H9 (cell line): ENCODE measurements around the gene POLR1D. TPM values are rescaled to one million over a fixed set of nuclear protein-coding genes. Genes with fewer than 3 reads are reported as not detected.
"Not testable (repeated sequence)": the region's sequence is repeated elsewhere in the genome, so short reads cannot be mapped to it uniquely, and the experiment has no call there.

Source experiments
- DNase-seq: peaks from one replicate; pipeline ENCODE4 v3.0.0-alpha.2; 2017
- H2AFZ ChIP-seq: one replicate; pipeline ENCODE4 v1.6.1; 2013; ENCODE audit warnings: mild to moderate bottlenecking, low read length, control low read depth, moderate library complexity
- H2AK5ac ChIP-seq: 2 replicates; pipeline ENCODE4 v1.6.1; 2013; ENCODE audit warnings: low read length, control low read depth, mixed read lengths; ENCODE audit not compliant: insufficient read length
- H2BK120ac ChIP-seq: one replicate; pipeline ENCODE4 v1.6.1; 2013; ENCODE audit warnings: low read depth, mild to moderate bottlenecking, low read length, control low read depth, inconsistent platforms; ENCODE audit not compliant: poor library complexity, severe bottlenecking
- H2BK12ac ChIP-seq: 2 replicates; pipeline ENCODE4 v1.6.1; 2013; ENCODE audit warnings: low read length, control low read depth, mixed read lengths, low read depth; ENCODE audit not compliant: insufficient read length
- H2BK15ac ChIP-seq: 2 replicates; pipeline ENCODE4 v1.6.1; 2013; ENCODE audit warnings: low read depth, low read length, control low read depth
- H2BK20ac ChIP-seq: one replicate; pipeline ENCODE4 v1.6.1; 2013; ENCODE audit warnings: low read depth, mild to moderate bottlenecking, low read length, control low read depth, inconsistent platforms; ENCODE audit not compliant: poor library complexity, severe bottlenecking
- H2BK5ac ChIP-seq: 2 replicates; pipeline ENCODE4 v1.6.1; 2013; ENCODE audit warnings: low read length, control low read depth, mixed read lengths; ENCODE audit not compliant: insufficient read length
- H3K14ac ChIP-seq: 2 replicates; pipeline ENCODE4 v1.6.1; 2013; ENCODE audit warnings: low read length, control low read depth; ENCODE audit not compliant: insufficient read depth
- H3K18ac ChIP-seq: 2 replicates; pipeline ENCODE4 v1.6.1; 2013; ENCODE audit warnings: low read depth, mild to moderate bottlenecking, mixed read lengths, low read length, control low read depth; ENCODE audit not compliant: insufficient read length
- H3K23ac ChIP-seq: 2 replicates; pipeline ENCODE4 v1.6.1; 2013; ENCODE audit warnings: low read length, control low read depth, mixed read lengths, low read depth; ENCODE audit not compliant: insufficient read length
- H3K23me2 ChIP-seq: 2 replicates; pipeline ENCODE4 v1.6.1; 2013; ENCODE audit warnings: low read depth, mild to moderate bottlenecking, mixed read lengths, low read length, control low read depth; ENCODE audit not compliant: insufficient read length, poor library complexity, severe bottlenecking
- H3K27ac ChIP-seq: 2 replicates; pipeline ENCODE4 v1.5.1; 2013; ENCODE audit warnings: low read length, control low read depth, mixed read lengths, low read depth; ENCODE audit not compliant: insufficient read length
- H3K27me3 ChIP-seq: 2 replicates; pipeline ENCODE4 v1.6.1; 2013; ENCODE audit warnings: low read length, control low read depth, inconsistent platforms; ENCODE audit not compliant: insufficient read depth
- H3K4ac ChIP-seq: 2 replicates; pipeline ENCODE4 v1.6.1; 2013; ENCODE audit warnings: low read depth, mild to moderate bottlenecking, control low read depth, inconsistent platforms, low read length, moderate library complexity
- H3K4me1 ChIP-seq: 2 replicates; pipeline ENCODE4 v1.6.1; 2013; ENCODE audit warnings: low read length, control low read depth, inconsistent platforms; ENCODE audit not compliant: insufficient read depth
- H3K4me2 ChIP-seq: 2 replicates; pipeline ENCODE4 v1.6.1; 2013; ENCODE audit warnings: low read length, control low read depth, mixed read lengths; ENCODE audit not compliant: insufficient read length, insufficient read depth
- H3K56ac ChIP-seq: 2 replicates; pipeline ENCODE4 v1.6.1; 2013; ENCODE audit warnings: low read depth, mild to moderate bottlenecking, mixed read lengths, low read length, control low read depth; ENCODE audit not compliant: insufficient read length
- H3K79me1 ChIP-seq: 2 replicates; pipeline ENCODE4 v1.6.1; 2013; ENCODE audit warnings: low read depth, mild to moderate bottlenecking, moderate library complexity, low read length, control low read depth, inconsistent platforms; ENCODE audit not compliant: insufficient read depth, poor library complexity, severe bottlenecking
- H3K79me2 ChIP-seq: 2 replicates; pipeline ENCODE4 v1.6.1; 2013; ENCODE audit warnings: low read length, control low read depth, inconsistent platforms; ENCODE audit not compliant: insufficient read depth
- H3K9ac ChIP-seq: 2 replicates; pipeline ENCODE4 v1.6.1; 2013; ENCODE audit warnings: low read length, control low read depth, mixed read lengths; ENCODE audit not compliant: insufficient read length; ENCODE audit errors: extremely low read depth
- H3K9me3 ChIP-seq: one replicate; pipeline ENCODE4 v1.6.1; 2013; ENCODE audit warnings: low read depth, low read length, inconsistent platforms; ENCODE audit not compliant: control insufficient read depth
- H3T11ph ChIP-seq: one replicate; pipeline ENCODE4 v1.6.1; 2013; ENCODE audit warnings: mild to moderate bottlenecking, low read length, control low read depth, inconsistent platforms
- H4K20me1 ChIP-seq: one replicate; pipeline ENCODE4 v1.6.1; 2013; ENCODE audit not compliant: control insufficient read depth, insufficient read length, insufficient read depth
- H4K5ac ChIP-seq: 2 replicates; pipeline ENCODE4 v1.6.1; 2013; ENCODE audit warnings: low read depth, mild to moderate bottlenecking, mixed read lengths, low read length, control low read depth; ENCODE audit not compliant: insufficient read length
- H4K8ac ChIP-seq: replicated peaks from 2 replicates; pipeline ENCODE4 v1.6.1; 2013; ENCODE audit warnings: low read length, control low read depth, mixed read lengths, low read depth; ENCODE audit not compliant: insufficient read length
- H4K91ac ChIP-seq: 2 replicates; pipeline ENCODE4 v1.6.1; 2013; ENCODE audit warnings: low read depth, mild to moderate bottlenecking, moderate library complexity, mixed read lengths, low read length, control low read depth; ENCODE audit not compliant: insufficient read length
- H3K27ac Mint-ChIP-seq, 3 experiments: 2 replicates in 2 of 3; 3 replicates in 1 of 3; pipeline ENCODE4 v1.8.0; 2020 to 2021; ENCODE audit warnings: mixed read lengths in 3 of 3, mild to moderate bottlenecking in 1 of 3, moderate library complexity in 1 of 3
- H3K27me3 Mint-ChIP-seq: 2 replicates; pipeline ENCODE4 v1.8.0; 2021; ENCODE audit warnings: low read depth, mild to moderate bottlenecking, moderate library complexity, mixed read lengths
- H3K36me3 Mint-ChIP-seq, 3 experiments: 2 replicates in 2 of 3; 3 replicates in 1 of 3; pipeline ENCODE4 v1.8.0; 2020 to 2021; ENCODE audit warnings: low read depth in 3 of 3, mixed read lengths in 3 of 3; ENCODE audit not compliant: insufficient read depth in 1 of 3
- H3K4me1 Mint-ChIP-seq, 2 experiments: 2 replicates each; pipeline ENCODE4 v1.8.0; 2020; ENCODE audit warnings: mixed read lengths in 2 of 2
- H3K4me3 Mint-ChIP-seq, 2 experiments: 2 replicates in 1 of 2; 3 replicates in 1 of 2; pipeline ENCODE4 v1.8.0; 2020 to 2021; ENCODE audit warnings: mild to moderate bottlenecking in 2 of 2, mixed read lengths in 2 of 2, moderate library complexity in 1 of 2
- H3K9me3 Mint-ChIP-seq, 2 experiments: 2 replicates in 1 of 2; 3 replicates in 1 of 2; pipeline ENCODE4 v1.8.0; 2020; ENCODE audit warnings: mild to moderate bottlenecking in 2 of 2, mixed read lengths in 2 of 2, moderate library complexity in 1 of 2
- CTCF ChIP-seq: fragments of 200-600 bp; sonication (generic); conservative IDR thresholded peaks from 3 replicates; pipeline ENCODE4 v1.8.0; 2021; ENCODE audit warnings: antibody characterized with exemption, mild to moderate bottlenecking
- WGBS: extraction: QIAGEN DNeasy Blood & Tissue Kit; methylation state at CpG from one replicate; pipeline ENCODE4 v1.1.7; 2013; ENCODE audit warnings: missing lambda C conversion rate, low lambda C conversion rate, mixed read lengths; ENCODE audit not compliant: insufficient read length; ENCODE audit errors: extremely low coverage; 5-methylcytosine and 5-hydroxymethylcytosine counted together
- total RNA-seq: library from RNA; stranded (reverse); gene quantifications from 2 replicates; pipeline ENCODE4 v1.2.1, GENCODE V29; 2021

Gene POLR1D
- total RNA-seq, 1 experiment from 2014 or later = 167 TPM

DNA sequence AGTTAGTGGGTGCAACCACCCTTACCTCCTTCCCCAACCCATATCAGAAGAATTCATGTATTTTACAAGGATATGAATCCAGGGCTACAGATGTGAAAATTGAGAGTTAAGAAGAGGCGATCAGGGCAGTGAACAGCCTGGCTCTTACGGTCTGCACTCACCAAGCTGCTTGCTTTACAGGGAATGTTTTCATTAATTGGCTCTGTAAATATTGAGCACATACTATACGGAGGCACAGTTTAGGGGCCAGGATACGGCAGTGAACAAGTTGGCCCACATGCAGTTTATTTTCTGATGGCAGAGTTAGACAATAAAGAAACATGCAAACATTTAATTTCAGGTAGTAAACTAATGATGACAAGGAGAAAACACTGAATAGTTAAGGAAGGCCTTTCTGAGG, 6.4 kb downstream of the POLR1D start:
- Histone ChIP-seq H4K20me1 (no peaks in the 10 kb centered on the region), H3K9me3 (no peaks in the 10 kb centered on the region), H3K23ac (no peak overlapping the region), H3K27me3 (no peaks in the 10 kb centered on the region), H3K14ac (no peak overlapping the region), H3K79me1 (peaks cover 3% of the 10 kb centered on the region), H3K79me2 (peaks cover 7% of the 10 kb centered on the region; the same call in 1 of the 2 replicates), H2BK5ac (no peak overlapping the region), H4K91ac (no peak overlapping the region), H3K9ac (no peak overlapping the region), H3K27ac (no peak overlapping the region), H2AFZ (no peak overlapping the region), H2BK12ac (no peak overlapping the region), H3K4me1 (no peaks in the 10 kb centered on the region; the same call in 1 of the 2 replicates), H3T11ph (no peak overlapping the region), H3K56ac (no peak overlapping the region), H3K23me2 (no peaks in the 10 kb centered on the region), H4K8ac (no peak overlapping the region), H3K18ac (no peak overlapping the region), H3K4me2 (no peak overlapping the region), H3K4ac (no peak overlapping the region), H2BK120ac (no peak overlapping the region), H4K5ac (no peak overlapping the region), H2BK20ac (no peak overlapping the region), H2BK15ac (no peak overlapping the region), H2AK5ac (no peak overlapping the region)
- no CpG with 5 or more reads among the region's 4 CpGs for WGBS
- DNase-seq = no peak
- Mint-ChIP-seq H3K27ac (no peak overlapping the region; a peak in 1 of 7 replicates), H3K27me3 (no peaks in the 10 kb centered on the region; the same call in 1 of the 2 replicates), H3K4me3 (no peak overlapping the region), H3K36me3 (peaks cover 17 to 32% (median 20%) of the 10 kb centered on the region in 3 experiments; a peak in 6 of 7 replicates), H3K9me3 (no peaks in the 10 kb centered on the region), H3K4me1 (peaks cover 24 to 26% of the 10 kb centered on the region in 2 experiments)
- TF ChIP-seq CTCF = no peak

GRCh38 chr13:27628766-27629165, 7.1 kb downstream of the POLR1D start:
- not testable (repeated sequence) for H4K20me1 ChIP-seq, H3K56ac ChIP-seq, H3K27ac Mint-ChIP-seq, H3K27me3 ChIP-seq, H2BK20ac ChIP-seq, H3K9me3 Mint-ChIP-seq, H2AFZ ChIP-seq, H2BK12ac ChIP-seq, H2BK120ac ChIP-seq, H3K23ac ChIP-seq, H3K79me1 ChIP-seq, H2BK15ac ChIP-seq, H3K4me2 ChIP-seq, H3K9ac ChIP-seq, H3K4me1 ChIP-seq, H3K27ac ChIP-seq, H3K14ac ChIP-seq, H4K8ac ChIP-seq, H2BK5ac ChIP-seq, H3K4me3 Mint-ChIP-seq, H3K4ac ChIP-seq, H3T11ph ChIP-seq, H3K79me2 ChIP-seq, DNase-seq, H3K27me3 Mint-ChIP-seq, H3K18ac ChIP-seq, H4K91ac ChIP-seq, H2AK5ac ChIP-seq, H3K9me3 ChIP-seq, H4K5ac ChIP-seq, H3K23me2 ChIP-seq
- 100% methylated on average over 1 of the region's 4 CpGs for WGBS
- Mint-ChIP-seq H3K36me3 (peaks cover 11 to 25% (median 13%) of the 10 kb centered on the region in 3 experiments; a peak in 6 of 7 replicates), H3K4me1 (peaks cover 19 to 20% of the 10 kb centered on the region in 2 experiments)
